Measurements from ENCODE around the gene PEX3. TPM values are rescaled to one million over a fixed set of nuclear protein-coding genes. Genes with fewer than 3 reads are reported as not detected.

PEX3 gene
- polyA plus RNA-seq, 3 donors = 3.2 to 6.9 (median 5.2) TPM

GRCh38 chr6:143405373-143406154, 45.0 kb upstream of the PEX3 start:
- H3K79me2 ChIP-seq (ENCODE audit: insufficient read depth, low read length) = no peaks in the 10 kb centered on the region
- H3K4me1 Mint-ChIP-seq = peaks cover 10% of the 10 kb centered on the region
- H3K4me2 ChIP-seq (replicated peaks; ENCODE audit: extremely low read depth, low read length, poor library complexity, severe bottlenecking) = no peak overlapping the region
- TF ChIP-seq CTCF (IDR thresholded peaks at IDR 0.05) = no peak
- H3K4me3 Mint-ChIP-seq = no peak overlapping the region
- H3K4me1 ChIP-seq (ENCODE audit: control insufficient read depth in 1 of 2, insufficient read depth in 2 of 2, low read length in 2 of 2) = peaks cover 5 to 9% of the 10 kb centered on the region in 2 donors
- H3K4me3 ChIP-seq (replicated peaks in 1 of 3; ENCODE audit: low read depth in 2 of 3, low read length in 3 of 3) = no peak overlapping the region
- no peak overlapping the region for H2AFZ ChIP-seq (ENCODE audit: insufficient read depth, low read depth, low read length, poor library complexity, severe bottlenecking)
- WGBS (ENCODE audit: insufficient coverage) = 86% methylated on average over 4 of the region's 9 CpGs
- peaks cover 0 to 7% (median 0%) of the 10 kb centered on the region in 7 donors for H3K9me3 Mint-ChIP-seq
- no peaks in the 10 kb centered on the region for H3K36me3 Mint-ChIP-seq
- H3K27me3 Mint-ChIP-seq (ENCODE audit: low read depth in 3 of 3) = no peaks in the 10 kb centered on the region
- no peak overlapping the region for H3K27ac Mint-ChIP-seq
- H3K27ac ChIP-seq (ENCODE audit: low read depth in 1 of 2, low read length in 2 of 2) = no peak overlapping the region
- H3K27me3 ChIP-seq (ENCODE audit: control insufficient read depth in 2 of 2, insufficient read depth in 2 of 2, low read length in 2 of 2) = no peaks in the 10 kb centered on the region
- no peaks in the 10 kb centered on the region for H4K20me1 ChIP-seq (ENCODE audit: insufficient read depth, low read length)
- DNase-seq = no peak
- intact Hi-C loops (cut with micrococcal nuclease) = no loop called here
- H3K36me3 ChIP-seq (replicated peaks in 1 of 2; ENCODE audit: control insufficient read depth in 1 of 2, insufficient read depth in 2 of 2, low read length in 2 of 2) = no peaks in the 10 kb centered on the region
- no peak overlapping the region for H3K9ac ChIP-seq (ENCODE audit: insufficient read depth, low read length, poor library complexity, severe bottlenecking)
- no peaks in the 10 kb centered on the region for H3K9me3 ChIP-seq (replicated peaks in 1 of 2; ENCODE audit: control insufficient read depth in 1 of 2, insufficient read depth in 1 of 2, low read length in 2 of 2)

GRCh38 chr6:143406673-143407072, 43.9 kb upstream of the PEX3 start:
- no peak overlapping the region for H2AFZ ChIP-seq (ENCODE audit: insufficient read depth, low read depth, low read length, poor library complexity, severe bottlenecking)
- no peaks in the 10 kb centered on the region for H3K27me3 ChIP-seq (ENCODE audit: control insufficient read depth in 2 of 2, insufficient read depth in 2 of 2, low read length in 2 of 2)
- no peak for DNase-seq
- intact Hi-C loops (cut with micrococcal nuclease) = no loop called here
- H3K4me2 ChIP-seq (replicated peaks; ENCODE audit: extremely low read depth, low read length, poor library complexity, severe bottlenecking) = no peak overlapping the region
- no peak for TF ChIP-seq CTCF (IDR thresholded peaks at IDR 0.05)
- H3K79me2 ChIP-seq (ENCODE audit: insufficient read depth, low read length) = no peaks in the 10 kb centered on the region
- no peak overlapping the region for H3K4me3 Mint-ChIP-seq
- H4K20me1 ChIP-seq (ENCODE audit: insufficient read depth, low read length) = no peaks in the 10 kb centered on the region
- no peak overlapping the region for H3K9ac ChIP-seq (ENCODE audit: insufficient read depth, low read length, poor library complexity, severe bottlenecking)
- peaks cover 0 to 1% (median 0%) of the 10 kb centered on the region in 3 donors for H3K27me3 Mint-ChIP-seq (ENCODE audit: low read depth in 3 of 3)
- H3K4me1 ChIP-seq (ENCODE audit: control insufficient read depth in 1 of 2, insufficient read depth in 2 of 2, low read length in 2 of 2) = no peaks in the 10 kb centered on the region
- peaks cover 0 to 7% (median 0%) of the 10 kb centered on the region in 7 donors for H3K9me3 Mint-ChIP-seq
- H3K9me3 ChIP-seq (replicated peaks in 1 of 2; ENCODE audit: control insufficient read depth in 1 of 2, insufficient read depth in 1 of 2, low read length in 2 of 2) = no peaks in the 10 kb centered on the region
- no peak overlapping the region for H3K27ac Mint-ChIP-seq
- no peak overlapping the region for H3K27ac ChIP-seq (ENCODE audit: low read depth in 1 of 2, low read length in 2 of 2)
- no peaks in the 10 kb centered on the region for H3K36me3 Mint-ChIP-seq
- WGBS (ENCODE audit: insufficient coverage) = 100% methylated on average over 2 of the region's 3 CpGs
- no peaks in the 10 kb centered on the region for H3K36me3 ChIP-seq (replicated peaks in 1 of 2; ENCODE audit: control insufficient read depth in 1 of 2, insufficient read depth in 2 of 2, low read length in 2 of 2)
- H3K4me1 Mint-ChIP-seq = peaks cover under 1% of the 10 kb centered on the region
- H3K4me3 ChIP-seq (replicated peaks in 1 of 3; ENCODE audit: low read depth in 2 of 3, low read length in 3 of 3) = no peak overlapping the region

Data from CD14-positive monocyte (primary cell).